K562 (cell line): Measurements from ENCODE around the gene MRPL28. TPM values are rescaled to one million over a fixed set of nuclear protein-coding genes. Genes with fewer than 3 reads are reported as not detected.
A peak's percentile ranks its signal among the peaks of the same experiment; 100 is the strongest.

Experiments used
- ATAC-seq: fragments of 200-7000 bp; cut with Tn5 transposase; 3 replicates; pipeline ENCODE4 v1.9.1; 2020; ENCODE audit warnings: moderate library complexity
- BruUV-seq: library from RNA; stranded (reverse); fragments of 400-500 nt; replicated peaks from 2 replicates; lab custom pipeline; 2021; lab: Mats Ljungman, UMichigan
- CTCF ChIA-PET: fragments of 300-600 bp; formaldehyde crosslinking; extraction: SDS; loops from one replicate; lab custom pipeline; 2021; ENCODE audit warnings: low intra/inter-chr PET ratio; lab: Yijun Ruan, JAX
- POLR2A ChIA-PET: fragments of 300-600, 350-650 bp; sonication (Branson Sonifier 250); formaldehyde crosslinking; extraction: SDS; loops from one replicate; lab custom pipeline; 2021; ENCODE audit warnings: antibody characterized with exemption, inconsistent platforms; lab: Yijun Ruan, JAX
- DNase-seq, 4 experiments: peaks; one replicate each; pipeline versions ENCODE4 v3.0.0 to v3.0.0-alpha.2; 2011 to 2018; ENCODE audit warnings: low spot score in 3 of 4, mixed read lengths in 3 of 4; ENCODE audit errors: extremely low read depth in 1 of 4
- FAIRE-seq: peaks from 2 replicates; lab custom pipeline; 2011; peaks lifted over from hg19 to GRCh38; lab: Jason Lieb, UNC
- H2AFZ ChIP-seq: 2 replicates; pipeline ENCODE4 v1.6.0; 2011; ENCODE audit warnings: low read depth, low read length, control low read depth, inconsistent platforms
- H3K27ac ChIP-seq: fragments of 200-600 bp; 3 replicates; pipeline ENCODE4 v1.8.0; 2011; ENCODE audit warnings: low read depth, mild to moderate bottlenecking, control low read depth, inconsistent platforms, low read length, moderate library complexity, mixed read lengths; ENCODE audit errors: extremely low read depth
- H3K27me3 ChIP-seq, 2 experiments: fragments of 300-600 bp in 1 of 2; 2 replicates in 1 of 2; 3 replicates in 1 of 2; pipeline versions ENCODE4 v1.6.0 to v1.8.0; 2011; ENCODE audit warnings: inconsistent platforms in 2 of 2, low read length in 2 of 2, mild to moderate bottlenecking in 1 of 2, mixed read lengths in 1 of 2, moderate library complexity in 1 of 2; ENCODE audit not compliant: control insufficient read depth in 2 of 2, insufficient read depth in 2 of 2
- H3K36me3 ChIP-seq: fragments of 300-600 bp; 3 replicates; pipeline ENCODE4 v1.8.0; 2011; ENCODE audit warnings: mild to moderate bottlenecking, low read length, inconsistent platforms; ENCODE audit not compliant: control insufficient read depth, insufficient read depth
- H3K4me1 ChIP-seq, 2 experiments: fragments of 200-600 bp in 1 of 2; replicated peaks in 1 of 2; 2 replicates in 1 of 2; 3 replicates in 1 of 2; pipeline versions ENCODE4 v1.5.1 to v1.8.0; 2011; ENCODE audit warnings: inconsistent platforms in 2 of 2, low read length in 2 of 2, mild to moderate bottlenecking in 1 of 2, mixed read lengths in 1 of 2, moderate library complexity in 1 of 2; ENCODE audit not compliant: control insufficient read depth in 2 of 2, insufficient read depth in 2 of 2
- H3K4me2 ChIP-seq: 2 replicates; pipeline ENCODE4 v1.6.1; 2011; ENCODE audit warnings: low read length, control low read depth, inconsistent platforms, mixed read lengths; ENCODE audit not compliant: insufficient read depth
- H3K4me3 ChIP-seq: fragments of 200-600 bp; sonication (generic), shearing (Covaris generic); 2 replicates; pipeline ENCODE4 v1.5.1; 2016; ENCODE audit warnings: control low read depth, inconsistent platforms
- H3K79me2 ChIP-seq: fragments of 200-600 bp; 3 replicates; pipeline ENCODE4 v1.8.0; 2011; ENCODE audit warnings: low read length, inconsistent platforms; ENCODE audit not compliant: control insufficient read depth, insufficient read depth
- H3K9ac ChIP-seq, 2 experiments: 2 replicates each; pipeline versions ENCODE4 v1.6.0 to v1.6.1; 2011; ENCODE audit warnings: low read depth in 2 of 2, low read length in 2 of 2, control low read depth in 1 of 2, inconsistent platforms in 1 of 2, mild to moderate bottlenecking in 1 of 2, mixed read lengths in 1 of 2; ENCODE audit not compliant: insufficient read depth in 1 of 2
- H3K9me1 ChIP-seq: one replicate; pipeline ENCODE4 v1.6.0; 2011; ENCODE audit warnings: inconsistent platforms, mild to moderate bottlenecking, low read length, moderate library complexity; ENCODE audit not compliant: control insufficient read depth, insufficient read depth
- H3K9me3 ChIP-seq: replicated peaks from 2 replicates; pipeline ENCODE4 v1.5.1; 2011; ENCODE audit warnings: low read depth, low read length, inconsistent platforms; ENCODE audit not compliant: control insufficient read depth, insufficient read depth
- H4K20me1 ChIP-seq: replicated peaks from 2 replicates; pipeline ENCODE4 v1.6.1; 2011; ENCODE audit warnings: low read length, inconsistent platforms, mixed read lengths; ENCODE audit not compliant: control insufficient read depth, insufficient read depth
- KAT7 ChIP-seq: sonication (generic); formaldehyde crosslinking; IDR thresholded peaks from 2 replicates; pipeline ENCODE4 v1.8.0; 2022; ENCODE audit warnings: missing genetic modification reagents, mild to moderate bottlenecking, borderline replicate concordance
- ZBED1 ChIP-seq: IDR thresholded peaks from 2 replicates; pipeline ENCODE4 v1.6.1; 2014
- ZBTB33 ChIP-seq: sonication (generic); formaldehyde crosslinking; IDR thresholded peaks from 2 replicates; pipeline ENCODE4 v1.8.1; 2023; ENCODE audit warnings: mild to moderate bottlenecking, missing genetic modification reagents
- WGBS: fragments of 100-300 bp; shearing (Covaris generic); methylation state at CpG from one replicate; pipeline ENCODE4 v1.1.6; 2016; ENCODE audit warnings: low coverage, mixed read lengths; ENCODE audit not compliant: insufficient coverage; ENCODE audit errors: missing lambda C conversion rate; 5-methylcytosine and 5-hydroxymethylcytosine counted together
- in situ Hi-C: fragments of 300-500 bp; cut with MboI; formaldehyde crosslinking; loops from 4 replicates; pipeline ENCODE4 v1.15.0; 2018; ENCODE audit warnings: inconsistent platforms, mixed read lengths
- intact Hi-C: fragments of 100-400 bp; cut with micrococcal nuclease; formaldehyde crosslinking; loops from 2 replicates; pipeline ENCODE4 v1.14.2; 2022
- polyA plus RNA-seq, 8 experiments: library from polyadenylated mRNA; depleted of rRNA in 4 of 8; stranded (reverse) in 5 of 8; unstranded in 3 of 8; fragments of >200 nt; fragmentation: Nextera tagmentation in 2 of 8; fragmentation: Illumina TruSeq in 1 of 8; extraction: Ambion mirVana in 2 of 8; extraction: Trizol in 1 of 8; gene quantifications; 2 replicates each; pipeline versions ENCODE4 v1.2.1 to v1.2.3, GENCODE V29; 2011 to 2014; ENCODE audit warnings: inconsistent platforms in 1 of 8, missing spikeins in 1 of 8
- total RNA-seq, 7 experiments: library from RNA; depleted of rRNA in 6 of 7; stranded (reverse); fragments of >200 nt in 6 of 7; fragmentation: Illumina TruSeq in 2 of 7; extraction: Trizol in 2 of 7; gene quantifications; 2 replicates each; pipeline versions ENCODE4 v1.2.1 to v1.2.3, GENCODE V29; 2011 to 2021; ENCODE audit warnings: low replicate concordance in 1 of 7

Gene MRPL28
- total and polyA plus RNA-seq, 9 of the 15 experiments (the other 6 are each of a cell fraction or from before 2014, with no cell fraction given): 2.5 to 323 (median 175) TPM

GRCh38 chr16:340370-341091 lies 29.8 kb downstream of the MRPL28 start:
- Histone ChIP-seq H3K9ac (peak overlapping the region in 1 of 2 experiments; percentile 85; a peak in 2 of 4 replicates), H4K20me1 (peaks cover 22% of the 10 kb centered on the region), H3K9me3 (0 out of 2 replicates have a peak, but pooled peaks cover 1% of the 10 kb centered on the region), H3K36me3 (peaks cover 42% of the 10 kb centered on the region), H3K4me3 (no peak overlapping the region), H3K4me2 (peak overlapping the region; percentile 25), H3K79me2 (peaks cover 96% of the 10 kb centered on the region), H3K27me3 (no peaks in the 10 kb centered on the region), H3K9me1 (peaks cover 5% of the 10 kb centered on the region), H2AFZ (no peak overlapping the region), H3K27ac (peak overlapping the region; percentile 66), H3K4me1 (peaks cover 29 to 46% of the 10 kb centered on the region in 2 experiments)
- WGBS: 87% methylated on average over 20 of the region's 23 CpGs
- FAIRE-seq (no peak), DNase-seq (no peak), ATAC-seq (peak; percentile 23; the same call in 2 of the 3 replicates)
- intact Hi-C loops (no loop called here), in situ Hi-C loops (no loop called here)
- ChIA-PET POLR2A (interaction anchor here (0.7 to 1.2 kb wide), 3 partner anchors 9 to 16 kb away, joined by 3 to 4 read pairs (median 4); no protein-coding TSS in a partner anchor), CTCF (no interaction called here)
- BruUV-seq: no TSS peak
- TF ChIP-seq ZBED1 (no peak), ZBTB33 (CRISPR knock-in tag) (peak; percentile 72; the same call in 1 of the 2 replicates), KAT7 (CRISPR knock-in tag) (0 out of 2 replicates have a peak, but pooled peaks have one; percentile 36)
